ENCODE results near the gene HPDL.

GRCh38 chr1:45378184-45378583, 51.5 kb downstream of the HPDL start:
- TF ChIP-seq, protein P1, sequence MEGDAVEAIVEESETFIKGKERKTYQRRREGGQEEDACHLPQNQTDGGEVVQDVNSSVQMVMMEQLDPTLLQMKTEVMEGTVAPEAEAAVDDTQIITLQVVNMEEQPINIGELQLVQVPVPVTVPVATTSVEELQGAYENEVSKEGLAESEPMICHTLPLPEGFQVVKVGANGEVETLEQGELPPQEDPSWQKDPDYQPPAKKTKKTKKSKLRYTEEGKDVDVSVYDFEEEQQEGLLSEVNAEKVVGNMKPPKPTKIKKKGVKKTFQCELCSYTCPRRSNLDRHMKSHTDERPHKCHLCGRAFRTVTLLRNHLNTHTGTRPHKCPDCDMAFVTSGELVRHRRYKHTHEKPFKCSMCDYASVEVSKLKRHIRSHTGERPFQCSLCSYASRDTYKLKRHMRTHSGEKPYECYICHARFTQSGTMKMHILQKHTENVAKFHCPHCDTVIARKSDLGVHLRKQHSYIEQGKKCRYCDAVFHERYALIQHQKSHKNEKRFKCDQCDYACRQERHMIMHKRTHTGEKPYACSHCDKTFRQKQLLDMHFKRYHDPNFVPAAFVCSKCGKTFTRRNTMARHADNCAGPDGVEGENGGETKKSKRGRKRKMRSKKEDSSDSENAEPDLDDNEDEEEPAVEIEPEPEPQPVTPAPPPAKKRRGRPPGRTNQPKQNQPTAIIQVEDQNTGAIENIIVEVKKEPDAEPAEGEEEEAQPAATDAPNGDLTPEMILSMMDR (IDR thresholded peaks at IDR 0.05; ENCODE audit: low read depth, low read length, poor library complexity, severe bottlenecking): no peak
- no peak for TF ChIP-seq EZH2phosphoT487 (IDR thresholded peaks at IDR 0.05; ENCODE audit: borderline replicate concordance, low read length)

All from DOHH2 (cell line).